HG03139 (cell line): Measurements from ENCODE around the gene P4HB.

Experiments used
- ATAC-seq: cut with Tn5 transposase; IDR thresholded peaks from one replicate; pipeline ENCODE4 v1.9.1; 2021; ENCODE audit not compliant: unreplicated experiment

P4HB gene

GRCh38 chr17:81833160-81833920, 27.0 kb downstream of the P4HB start, which contains the start of gene MCRIP1:
TSS of gene MCRIP1 (minus strand) at chr17:81833291. CDS start at chr17:81824506, 8,785 bp downstream.
- peak; percentile 69 for ATAC-seq

- ATAC-seq: peak; percentile 9
Observed at GRCh38 chr17:81832608-81833159, 27.7 kb downstream of the P4HB start.

- peak; percentile 9 for ATAC-seq
Observed at GRCh38 chr17:81831957-81832607, 28.3 kb downstream of the P4HB start.

GRCh38 chr17:81831563-81831956, 28.8 kb downstream of the P4HB start:
- ATAC-seq: no peak

GRCh38 chr17:81829858-81830257, 30.5 kb downstream of the P4HB start:
- no peak for ATAC-seq

- no peak for ATAC-seq
Observed at GRCh38 chr17:81828656-81829055, 31.7 kb downstream of the P4HB start.

GRCh38 chr17:81825841-81826466, 34.4 kb downstream of the P4HB start:
- no peak for ATAC-seq

- ATAC-seq: no peak
Observed at GRCh38 chr17:81824595-81824994, 35.7 kb downstream of the P4HB start.

GRCh38 chr17:81823820-81824550, 36.4 kb downstream of the P4HB start:
- ATAC-seq: no peak

GRCh38 chr17:81822996-81823819, 37.1 kb downstream of the P4HB start:
- ATAC-seq: no peak

GRCh38 chr17:81822312-81822637, 38.1 kb downstream of the P4HB start:
- ATAC-seq: no peak

GRCh38 chr17:81821603-81822311, 38.6 kb downstream of the P4HB start:
- no peak for ATAC-seq

- ATAC-seq: no peak
Observed at GRCh38 chr17:81821147-81821546, 39.2 kb downstream of the P4HB start.

GRCh38 chr17:81819708-81820107, 40.6 kb downstream of the P4HB start:
- ATAC-seq: no peak

- ATAC-seq: no peak
Observed at GRCh38 chr17:81817758-81818147, 42.6 kb downstream of the P4HB start.

GRCh38 chr17:81815646-81815986, 44.7 kb downstream of the P4HB start:
- no peak for ATAC-seq

- no peak for ATAC-seq
Observed at GRCh38 chr17:81814748-81815645, 45.3 kb downstream of the P4HB start.

- ATAC-seq: no peak
Observed at GRCh38 chr17:81813861-81814683, 46.3 kb downstream of the P4HB start.
